Measurements from ENCODE around the gene GMCL2.
A peak's percentile ranks its signal among the peaks of the same experiment; 100 is the strongest.

The GMCL2 gene

DNA sequence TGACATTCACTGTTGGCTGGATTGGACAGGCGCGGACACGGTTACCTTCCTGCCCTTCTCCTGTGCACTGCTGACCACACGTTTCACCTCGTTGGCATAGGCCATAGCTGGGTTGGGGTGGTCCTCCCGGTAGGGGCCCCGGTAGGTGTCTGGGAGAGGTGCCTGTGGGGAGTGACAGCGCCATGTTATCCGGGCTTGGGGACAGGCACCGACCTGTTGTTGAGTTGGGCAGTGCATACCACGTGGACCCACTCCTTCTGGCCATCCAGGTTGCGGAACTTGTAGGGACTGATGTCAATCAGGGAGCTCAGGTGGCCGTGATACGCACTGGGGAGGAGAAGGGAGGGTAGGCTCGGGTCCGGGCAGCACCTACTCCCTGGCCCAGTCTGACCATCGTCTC lies 37.2 kb upstream of the GMCL2 start:
- H3K9me3 ChIP-seq, result no peaks in the 10 kb centered on the region
- peaks cover 17 to 18% of the 10 kb centered on the region in 2 experiments for H3K4me1 ChIP-seq (ENCODE audit: control insufficient read depth in 1 of 2, insufficient read depth in 1 of 2, low read depth in 1 of 2, low read length in 1 of 2)
- TF ChIP-seq, protein P1, sequence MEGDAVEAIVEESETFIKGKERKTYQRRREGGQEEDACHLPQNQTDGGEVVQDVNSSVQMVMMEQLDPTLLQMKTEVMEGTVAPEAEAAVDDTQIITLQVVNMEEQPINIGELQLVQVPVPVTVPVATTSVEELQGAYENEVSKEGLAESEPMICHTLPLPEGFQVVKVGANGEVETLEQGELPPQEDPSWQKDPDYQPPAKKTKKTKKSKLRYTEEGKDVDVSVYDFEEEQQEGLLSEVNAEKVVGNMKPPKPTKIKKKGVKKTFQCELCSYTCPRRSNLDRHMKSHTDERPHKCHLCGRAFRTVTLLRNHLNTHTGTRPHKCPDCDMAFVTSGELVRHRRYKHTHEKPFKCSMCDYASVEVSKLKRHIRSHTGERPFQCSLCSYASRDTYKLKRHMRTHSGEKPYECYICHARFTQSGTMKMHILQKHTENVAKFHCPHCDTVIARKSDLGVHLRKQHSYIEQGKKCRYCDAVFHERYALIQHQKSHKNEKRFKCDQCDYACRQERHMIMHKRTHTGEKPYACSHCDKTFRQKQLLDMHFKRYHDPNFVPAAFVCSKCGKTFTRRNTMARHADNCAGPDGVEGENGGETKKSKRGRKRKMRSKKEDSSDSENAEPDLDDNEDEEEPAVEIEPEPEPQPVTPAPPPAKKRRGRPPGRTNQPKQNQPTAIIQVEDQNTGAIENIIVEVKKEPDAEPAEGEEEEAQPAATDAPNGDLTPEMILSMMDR (IDR thresholded peaks at IDR 0.05), result no peak
- peaks cover 92% of the 10 kb centered on the region for H3K36me3 ChIP-seq
- H3K4me3 ChIP-seq (ENCODE audit: low read depth in 1 of 2, low read length in 1 of 2), result no peak overlapping the region
- H3K27ac ChIP-seq, result no peak overlapping the region
- no peaks in the 10 kb centered on the region for H3K27me3 ChIP-seq

DNA sequence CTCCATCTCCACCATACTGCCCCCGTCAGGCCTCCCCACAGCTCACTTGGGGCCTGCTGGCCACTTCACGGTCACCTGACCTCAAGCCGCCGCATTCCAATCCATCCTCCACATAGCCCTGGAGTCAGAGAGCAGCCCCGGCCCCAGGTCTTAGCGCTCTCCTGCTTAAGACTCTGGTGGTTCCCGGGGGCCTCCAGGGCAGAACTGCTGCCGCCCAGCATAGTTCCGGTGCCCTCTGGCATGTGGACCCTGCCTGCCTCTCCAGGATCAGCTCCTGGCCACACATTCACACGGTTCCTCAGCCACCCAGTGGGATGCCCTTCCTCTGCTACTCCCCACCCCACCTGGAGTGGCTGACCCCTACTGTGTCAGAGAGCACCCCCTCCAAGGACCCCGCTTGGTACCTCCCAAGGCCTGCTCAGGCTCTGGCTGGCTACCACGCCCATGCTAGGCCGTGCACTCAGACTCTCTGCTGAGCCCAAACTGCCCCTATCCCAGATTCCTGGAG lies 36.7 kb upstream of the GMCL2 start:
- Histone ChIP-seq H3K4me1 (ENCODE audit: control insufficient read depth in 1 of 2, insufficient read depth in 1 of 2, low read depth in 1 of 2, low read length in 1 of 2) (peaks cover 17 to 18% of the 10 kb centered on the region in 2 experiments), H3K9me3 (no peaks in the 10 kb centered on the region), H3K4me3 (ENCODE audit: low read depth in 1 of 2, low read length in 1 of 2) (no peak overlapping the region), H3K27me3 (no peaks in the 10 kb centered on the region), H3K36me3 (peaks cover 87% of the 10 kb centered on the region), H3K27ac (no peak overlapping the region)
- TF ChIP-seq, protein P1 (IDR thresholded peaks at IDR 0.05), result no peak

DNA sequence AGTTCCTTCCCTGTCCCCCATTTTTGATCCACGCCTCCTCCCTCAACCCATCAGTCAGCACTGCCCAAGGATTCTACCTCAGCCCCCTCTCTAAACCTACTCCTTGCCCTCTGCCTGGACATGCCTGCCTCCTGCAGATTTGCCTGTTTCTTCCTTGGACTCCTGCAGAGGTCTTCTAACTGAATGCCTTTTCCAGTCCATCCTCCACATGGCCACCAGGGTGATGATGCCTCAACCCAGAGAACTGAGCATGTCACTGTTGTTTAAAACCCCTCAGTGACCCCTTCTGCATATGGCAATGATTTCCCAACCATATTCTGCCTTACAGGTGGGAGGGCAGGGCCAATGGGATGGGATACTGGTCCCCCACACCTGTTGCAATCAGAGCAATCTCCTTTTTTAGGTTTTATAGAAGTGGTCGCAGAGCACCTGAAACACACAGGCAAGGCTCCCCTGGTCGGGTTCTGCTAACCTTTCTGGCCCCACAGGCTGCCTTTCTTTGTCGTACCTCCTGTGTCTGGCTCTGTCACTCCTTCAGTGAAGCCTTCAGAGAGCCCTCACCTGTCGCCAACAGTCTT lies 36.1 kb upstream of the GMCL2 start:
- Histone ChIP-seq H3K36me3 (peaks cover 84% of the 10 kb centered on the region), H3K27me3 (no peaks in the 10 kb centered on the region), H3K9me3 (no peaks in the 10 kb centered on the region), H3K27ac (peak overlapping the region; percentile 74), H3K4me1 (ENCODE audit: control insufficient read depth in 1 of 2, insufficient read depth in 1 of 2, low read depth in 1 of 2, low read length in 1 of 2) (peaks cover 17 to 18% of the 10 kb centered on the region in 2 experiments), H3K4me3 (ENCODE audit: low read depth in 1 of 2, low read length in 1 of 2) (no peak overlapping the region)
- TF ChIP-seq, protein P1 (IDR thresholded peaks at IDR 0.05), result no peak

DNA sequence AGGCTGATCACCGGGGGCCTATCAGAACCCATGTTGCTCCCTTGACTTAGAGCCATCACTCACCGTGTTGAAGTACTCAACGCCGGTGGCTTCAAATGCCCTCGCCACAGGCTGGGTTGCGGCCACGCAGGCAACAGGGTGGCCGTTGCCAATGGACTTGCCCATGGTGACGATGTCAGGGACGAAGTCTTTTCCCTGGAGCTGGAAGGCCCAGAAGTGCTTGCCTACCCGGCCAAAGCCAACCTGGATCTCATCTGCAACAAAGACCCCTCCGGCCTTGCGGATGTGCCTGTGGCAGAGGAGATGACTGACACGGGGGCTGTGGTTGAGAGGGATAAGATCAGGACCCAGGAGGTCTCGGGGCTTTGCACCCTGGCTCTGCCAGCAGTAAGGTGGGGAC lies 35.1 kb upstream of the GMCL2 start:
- peaks cover 20 to 21% of the 10 kb centered on the region in 2 experiments for H3K4me1 ChIP-seq (ENCODE audit: control insufficient read depth in 1 of 2, insufficient read depth in 1 of 2, low read depth in 1 of 2, low read length in 1 of 2)
- TF ChIP-seq, protein P1 (IDR thresholded peaks at IDR 0.05), result no peak
- no peaks in the 10 kb centered on the region for H3K27me3 ChIP-seq
- H3K4me3 ChIP-seq (ENCODE audit: low read depth in 1 of 2, low read length in 1 of 2), result no peak overlapping the region
- no peaks in the 10 kb centered on the region for H3K9me3 ChIP-seq
- peak overlapping the region; percentile 74 for H3K27ac ChIP-seq
- H3K36me3 ChIP-seq, result peaks cover 76% of the 10 kb centered on the region

DNA sequence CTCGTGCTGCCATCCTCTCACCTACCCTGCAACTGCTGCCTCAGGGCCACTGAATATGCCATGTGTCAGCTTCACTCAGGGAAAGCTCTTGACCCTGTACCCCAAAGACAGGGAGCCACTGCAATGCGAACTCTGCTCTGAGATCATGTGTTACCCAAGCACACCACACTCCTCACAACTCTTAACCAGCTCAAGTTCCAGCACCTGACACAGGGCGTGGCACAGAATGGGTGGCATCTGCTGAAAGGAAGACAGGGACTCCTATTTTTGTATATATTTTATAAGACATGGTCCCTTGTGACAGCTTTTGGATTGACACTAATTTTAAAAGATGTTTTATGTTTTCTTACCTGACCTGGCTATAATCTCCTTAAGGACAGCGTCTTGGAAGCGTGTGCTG lies 34.7 kb upstream of the GMCL2 start:
- TF ChIP-seq, protein P1 (IDR thresholded peaks at IDR 0.05), result no peak
- H3K4me3 ChIP-seq (ENCODE audit: low read depth in 1 of 2, low read length in 1 of 2), result no peak overlapping the region
- no peaks in the 10 kb centered on the region for H3K9me3 ChIP-seq
- no peaks in the 10 kb centered on the region for H3K27me3 ChIP-seq
- H3K36me3 ChIP-seq, result peaks cover 71% of the 10 kb centered on the region
- H3K4me1 ChIP-seq (ENCODE audit: control insufficient read depth in 1 of 2, insufficient read depth in 1 of 2, low read depth in 1 of 2, low read length in 1 of 2), result peaks cover 24 to 25% of the 10 kb centered on the region in 2 experiments
- H3K27ac ChIP-seq, result peak overlapping the region; percentile 74
